MV-4-11 (cell line): Measurements from ENCODE around the gene PRM3.
"Not testable (repeated sequence)": the region's sequence is repeated elsewhere in the genome, so short reads cannot be mapped to it uniquely, and the experiment has no call there.

Source experiments
- DNase-seq: peaks from one replicate; lab custom pipeline; 2025; lab: John Stamatoyannopoulos, UW

Gene PRM3

GRCh38 chr16:11303405-11304138 is 30.1 kb upstream of the PRM3 start:
- peak; percentile 3 for DNase-seq

- no peak for DNase-seq
Measured at GRCh38 chr16:11302977-11303376, 29.5 kb upstream of the PRM3 start.

GRCh38 chr16:11301645-11302501 is 28.4 kb upstream of the PRM3 start:
- no peak for DNase-seq

- DNase-seq = no peak
Measured at GRCh38 chr16:11300560-11300892, 27.1 kb upstream of the PRM3 start.

GRCh38 chr16:11299865-11300559 is 26.6 kb upstream of the PRM3 start:
- DNase-seq = no peak

GRCh38 chr16:11298950-11299547 is 25.6 kb upstream of the PRM3 start:
- DNase-seq = peak; percentile 37

GRCh38 chr16:11298143-11298900 is 24.9 kb upstream of the PRM3 start:
- DNase-seq = no peak

- DNase-seq = peak; percentile 86
Measured at GRCh38 chr16:11297492-11298142, 24.2 kb upstream of the PRM3 start.

- DNase-seq = no peak
Measured at GRCh38 chr16:11296706-11297491, 23.5 kb upstream of the PRM3 start.

GRCh38 chr16:11296351-11296705 is 22.9 kb upstream of the PRM3 start:
- no peak for DNase-seq

GRCh38 chr16:11295672-11296071 is 22.2 kb upstream of the PRM3 start:
- DNase-seq = no peak

GRCh38 chr16:11292076-11292748 is 18.8 kb upstream of the PRM3 start:
- DNase-seq = no peak

GRCh38 chr16:11291091-11291703 is 17.8 kb upstream of the PRM3 start:
- no peak for DNase-seq

- no peak for DNase-seq
Measured at GRCh38 chr16:11290102-11290893, 16.9 kb upstream of the PRM3 start.

- not testable (repeated sequence) for DNase-seq
Measured at GRCh38 chr16:11289696-11290095, 16.3 kb upstream of the PRM3 start.

GRCh38 chr16:11289202-11289601 is 15.8 kb upstream of the PRM3 start:
- DNase-seq = no peak

GRCh38 chr16:11285842-11286241 is 12.4 kb upstream of the PRM3 start:
- DNase-seq = no peak

- peak; percentile 51 for DNase-seq
Measured at GRCh38 chr16:11283820-11284248, 10.4 kb upstream of the PRM3 start.
